ENCODE results near the gene NACA. TPM values are rescaled to one million over a fixed set of nuclear protein-coding genes. Genes with fewer than 3 reads are reported as not detected.

NACA gene
- total and polyA plus RNA-seq, 2 experiments from 2014 or later = 1,081 to 2,495 TPM

- Histone ChIP-seq H3K4me3 (no peak overlapping the region), H3K79me2 (replicated peaks; ENCODE audit: insufficient read depth) (peaks cover 7% of the 10 kb centered on the region), H3K9me2 (ENCODE audit: insufficient read depth) (no peaks in the 10 kb centered on the region), H3K27me3 (ENCODE audit: insufficient read depth) (no peaks in the 10 kb centered on the region), H2AFZ (no peak overlapping the region), H3K27ac (ENCODE audit: low read depth) (peak overlapping the region; percentile 50; the same call in 1 of the 2 replicates), H3K36me3 (ENCODE audit: insufficient read depth) (peaks cover 33% of the 10 kb centered on the region), H3K4me2 (no peak overlapping the region), H3K4me1 (ENCODE audit: insufficient read depth) (peaks cover 6% of the 10 kb centered on the region; the same call in 1 of the 2 replicates), H4K20me1 (replicated peaks; ENCODE audit: insufficient read depth) (peaks cover 23% of the 10 kb centered on the region), H3F3A (replicated peaks; ENCODE audit: low read depth) (peaks cover 43% of the 10 kb centered on the region)
- no peaks in the 10 kb centered on the region for H3K9me3 Mint-ChIP-seq
- peak; percentile 50 for ATAC-seq
- DNase-seq (ENCODE audit: low spot score) = peak; percentile 12
- H3K27me3 Mint-ChIP-seq (ENCODE audit: insufficient read depth, low read depth, poor library complexity) = peaks cover 13% of the 10 kb centered on the region
- H3K27ac Mint-ChIP-seq = no peak overlapping the region
- H3K4me3 Mint-ChIP-seq = no peak overlapping the region
- TF ChIP-seq POLR2AphosphoS5 (IDR thresholded peaks at IDR 0.05; ENCODE audit: low read depth) (no peak), STAT1 (IDR thresholded peaks at IDR 0.05; ENCODE audit: unreplicated experiment) (no peak), ETS1 (IDR thresholded peaks at IDR 0.05) (no peak), ZNF462 (CRISPR knock-in tag; IDR thresholded peaks at IDR 0.05) (no peak), ZNF114 (CRISPR knock-in tag; IDR thresholded peaks at IDR 0.05) (no peak), CTCF (conservative IDR thresholded peaks at IDR 0.05; ENCODE audit: low read depth in 2 of 2) (no peak), EZH2phosphoT487 (IDR thresholded peaks at IDR 0.05; ENCODE audit: unreplicated experiment) (no peak), JUNB (IDR thresholded peaks at IDR 0.05; ENCODE audit: unreplicated experiment) (no peak), NANOG (IDR thresholded peaks at IDR 0.05; ENCODE audit: borderline replicate concordance) (no peak), ZNF331 (CRISPR knock-in tag; IDR thresholded peaks at IDR 0.05; ENCODE audit: low read depth) (no peak), EZH2 (IDR thresholded peaks at IDR 0.05; ENCODE audit: low read depth, unreplicated experiment) (no peak), REST (IDR thresholded peaks at IDR 0.05; ENCODE audit: unreplicated experiment) (no peak), CREB1 (CRISPR knock-in tag; IDR thresholded peaks at IDR 0.05; ENCODE audit: low read depth) (no peak)
- H3K36me3 Mint-ChIP-seq (ENCODE audit: low read depth) = peaks cover 42% of the 10 kb centered on the region
- peaks cover 7% of the 10 kb centered on the region; the same call in 2 of the 3 replicates for H3K4me1 Mint-ChIP-seq
Measured at GRCh38 chr12:56709759-56710376, 15.2 kb downstream of the NACA start.
